GM12874 (cell line): ENCODE measurements around the gene MTSS2.

Experiments
- CTCF ChIP-seq: IDR thresholded peaks from 2 replicates; pipeline ENCODE4 v1.5.1; 2011; ENCODE audit warnings: low read depth, mild to moderate bottlenecking, control low read depth, low read length, moderate library complexity; ENCODE audit not compliant: insufficient read depth

The MTSS2 gene

GRCh38 chr16:70652322-70652721 is 33.5 kb downstream of the MTSS2 start:
- TF ChIP-seq CTCF = no peak

- TF ChIP-seq CTCF = no peak
Measured at GRCh38 chr16:70651524-70651923, 34.3 kb downstream of the MTSS2 start.

GRCh38 chr16:70650216-70650615 is 35.6 kb downstream of the MTSS2 start:
- TF ChIP-seq CTCF = no peak

- TF ChIP-seq CTCF = no peak
Measured at GRCh38 chr16:70649300-70649699, 36.6 kb downstream of the MTSS2 start.

GRCh38 chr16:70648606-70649005 is 37.2 kb downstream of the MTSS2 start:
- TF ChIP-seq CTCF = no peak

- TF ChIP-seq CTCF = no peak
Measured at GRCh38 chr16:70647441-70648359, 38.2 kb downstream of the MTSS2 start.

- TF ChIP-seq CTCF = no peak
Measured at GRCh38 chr16:70646260-70647241, 39.3 kb downstream of the MTSS2 start, which contains the start of gene IL34. Gene IL34 (plus strand): TSS chr16:70646559. CDS start chr16:70646948, 389 bp downstream.
